Left renal cortex interstitium (tissue), 4 donors: ENCODE data around the gene CATSPERE. TPM values are rescaled to one million over a fixed set of nuclear protein-coding genes. Genes with fewer than 3 reads are reported as not detected.
"Not testable (repeated sequence)": the region's sequence is repeated elsewhere in the genome, so short reads cannot be mapped to it uniquely, and the experiment has no call there.

Experiments
- DNase-seq, 4 donors: peaks; one replicate each; pipeline ENCODE4 v3.0.0-alpha.2; 2013; ENCODE audit warnings: low read depth in 4 of 4, low spot score in 2 of 4, missing footprints in 1 of 4
- polyA plus RNA-seq, 4 donors: library from polyadenylated mRNA; unstranded; fragments of 120-200 nt; gene quantifications; one replicate each; pipeline ENCODE4 v1.2.1, GENCODE V29; 2013; ENCODE audit not compliant: insufficient read length in 4 of 4

CATSPERE gene
- polyA plus RNA-seq, 4 donors, result 1.2 to 2.9 (median 2.1) TPM

- no peak for DNase-seq
These were observed 194.1 kb downstream of the CATSPERE start for GRCh38 chr1:244655186-244655585.

GRCh38 chr1:244657421-244657820 is 196.3 kb downstream of the CATSPERE start:
- no peak for DNase-seq

- no peak for DNase-seq
These were observed 198.6 kb downstream of the CATSPERE start for GRCh38 chr1:244659694-244660093.

- DNase-seq, result no peak
These were observed 199.5 kb downstream of the CATSPERE start for GRCh38 chr1:244660595-244660994.

GRCh38 chr1:244661569-244662312 is 200.7 kb downstream of the CATSPERE start:
- not testable (repeated sequence) for DNase-seq

- no peak for DNase-seq
These were observed 201.5 kb downstream of the CATSPERE start for GRCh38 chr1:244662599-244662998.

GRCh38 chr1:244664353-244664752 is 203.3 kb downstream of the CATSPERE start:
- DNase-seq, result no peak

GRCh38 chr1:244665771-244666217 is 204.7 kb downstream of the CATSPERE start:
- no peak for DNase-seq

GRCh38 chr1:244666672-244667418 is 205.8 kb downstream of the CATSPERE start:
- not testable (repeated sequence) for DNase-seq

- no peak for DNase-seq
These were observed 206.7 kb downstream of the CATSPERE start for GRCh38 chr1:244667797-244668196.

- peak in 2 of 4 donors; percentile 44 to 50 for DNase-seq
These were observed 212.0 kb downstream of the CATSPERE start for GRCh38 chr1:244672946-244673682.

- no peak for DNase-seq
These were observed 213.4 kb downstream of the CATSPERE start for GRCh38 chr1:244674446-244674845.

- DNase-seq, result no peak
These were observed 214.1 kb downstream of the CATSPERE start for GRCh38 chr1:244675167-244675566.

- DNase-seq, result no peak
These were observed 217.6 kb downstream of the CATSPERE start for GRCh38 chr1:244678697-244679096.

- no peak for DNase-seq
These were observed 219.6 kb downstream of the CATSPERE start for GRCh38 chr1:244680667-244681066.

- DNase-seq, result not testable (repeated sequence)
These were observed 221.0 kb downstream of the CATSPERE start for GRCh38 chr1:244682087-244682486.

Other genes starting within 250 kb of the CATSPERE start
- 10 to 100 TPM; 53.8 to 65.8 (median 60.3) TPM for gene ADSS2, start 9.4 kb upstream of the CATSPERE start, polyA plus RNA-seq
- gene DESI2, start 191.9 kb downstream of the CATSPERE start, polyA plus RNA-seq, result 10 to 100 TPM; 42.7 to 51.8 (median 47.5) TPM